SW480 (cell line): ENCODE data around the gene USP46.

ENCODE experiments used
- DNase-seq: peaks from one replicate; pipeline ENCODE4 v3.0.0-alpha.2; 2016; ENCODE audit warnings: low spot score

USP46 gene

DNA sequence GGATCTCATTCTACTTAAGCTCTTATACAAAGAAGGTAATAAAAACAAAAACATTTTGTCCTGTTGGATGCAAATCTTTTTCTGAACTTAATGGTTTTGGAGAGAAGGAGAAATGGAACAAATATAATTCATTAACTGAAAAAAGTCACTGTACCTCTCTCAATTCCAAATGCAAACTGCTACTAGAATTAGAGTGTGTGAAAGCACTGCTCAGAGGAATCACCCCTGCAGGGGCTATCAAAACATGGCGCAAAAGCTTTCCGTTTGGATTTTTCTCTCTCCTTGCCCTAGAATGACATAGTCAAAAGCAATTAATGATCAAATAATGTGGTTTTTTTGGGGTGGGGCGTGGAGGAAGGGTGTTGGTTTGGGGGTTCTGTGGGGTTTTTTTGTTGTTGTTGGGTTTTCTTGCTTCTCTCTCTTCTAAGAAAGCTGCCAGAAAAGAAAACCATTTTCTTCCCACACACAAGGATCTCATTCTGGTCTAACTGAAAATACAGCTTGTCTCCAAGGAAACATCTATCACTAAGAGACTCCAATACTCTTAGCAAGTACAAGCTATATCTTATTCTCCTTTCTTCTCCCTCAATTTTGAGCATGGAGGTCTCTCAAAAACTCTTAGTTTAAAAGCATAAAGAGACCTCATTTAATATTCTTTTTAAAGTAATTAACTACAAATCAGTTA is 41.6 kb downstream of the USP46 start:
- no peak for DNase-seq

DNA sequence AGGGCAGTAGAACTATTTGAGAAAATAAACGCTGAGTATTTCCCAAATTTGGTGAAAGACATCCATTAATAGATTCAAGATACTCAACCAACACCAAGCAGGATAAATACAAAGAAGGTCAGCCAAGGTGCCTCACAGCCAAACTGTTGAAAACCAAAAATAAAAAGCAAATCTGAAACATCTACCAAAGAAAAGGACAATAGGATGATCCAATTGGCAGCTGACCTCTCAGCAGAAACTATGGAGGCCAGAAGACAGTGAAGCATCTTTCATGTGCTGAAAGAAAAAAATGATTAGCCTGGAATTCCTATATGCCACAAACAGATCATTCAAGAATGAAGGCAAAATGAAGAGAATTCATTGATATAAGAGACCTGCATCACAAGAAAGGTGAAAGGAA is 44.9 kb downstream of the USP46 start:
- no peak for DNase-seq

DNA sequence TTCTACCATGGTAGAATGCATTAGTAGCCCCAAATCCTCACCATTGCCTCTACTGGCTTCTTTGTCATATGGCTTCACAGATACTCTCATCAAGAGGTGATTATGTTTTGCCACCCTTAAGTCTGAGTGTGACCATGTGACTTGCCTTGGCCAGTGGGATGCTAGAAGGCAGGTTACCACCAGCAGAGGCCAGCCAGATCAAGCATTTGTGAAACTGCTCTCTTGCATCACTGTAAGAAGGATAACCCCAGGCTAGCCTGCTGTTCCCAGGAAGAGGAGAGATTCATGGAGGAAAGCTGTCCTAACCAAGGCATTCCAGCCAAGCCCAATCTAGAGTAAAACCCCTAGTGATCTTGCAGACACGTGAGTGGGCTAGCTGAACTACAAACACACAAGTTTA is 46.8 kb downstream of the USP46 start:
- DNase-seq: no peak

DNA sequence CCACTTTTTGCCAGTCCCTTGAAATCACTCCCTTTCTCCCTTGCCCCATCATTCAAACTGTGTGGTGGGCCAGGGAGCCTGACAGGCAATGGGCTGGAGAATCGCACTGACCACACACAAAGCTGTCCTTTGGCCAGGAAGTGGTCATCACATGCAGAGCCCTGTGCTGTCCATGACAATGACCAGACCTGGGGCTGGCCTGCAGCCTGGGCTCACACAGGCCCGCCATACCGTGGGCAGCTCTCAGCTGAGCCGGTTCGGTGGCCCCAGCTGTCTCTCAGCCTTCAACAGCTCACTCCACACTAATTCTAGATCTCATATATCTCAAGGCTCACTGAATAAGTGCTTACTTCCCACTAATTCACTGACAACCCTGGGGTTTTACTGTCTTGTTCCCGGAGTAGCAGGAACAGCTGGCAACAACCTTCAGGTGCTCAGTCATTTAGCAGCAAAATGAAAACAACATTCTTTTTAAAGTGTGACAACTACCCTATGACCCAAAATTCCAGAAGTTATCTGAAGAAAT is 48.0 kb downstream of the USP46 start:
- no peak for DNase-seq

DNA sequence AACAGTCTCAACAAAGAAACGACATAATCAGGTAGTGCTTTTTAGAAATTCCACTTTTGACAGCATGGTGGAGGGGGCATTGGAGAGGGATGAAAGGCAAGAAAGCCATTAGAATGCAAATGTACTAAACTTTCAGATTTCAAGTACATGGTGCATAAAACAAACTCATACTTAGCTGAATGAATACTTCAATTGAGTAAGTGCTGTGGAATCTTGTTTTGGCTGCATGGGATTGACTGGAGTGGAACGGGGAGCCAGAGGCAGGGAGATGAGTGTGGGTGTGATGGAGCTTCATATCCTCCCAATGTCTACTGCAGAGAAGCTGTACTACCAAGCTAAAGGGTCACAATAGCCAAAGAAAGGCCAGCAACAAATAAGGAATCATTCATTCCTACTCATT is 52.4 kb downstream of the USP46 start:
- no peak for DNase-seq

DNA sequence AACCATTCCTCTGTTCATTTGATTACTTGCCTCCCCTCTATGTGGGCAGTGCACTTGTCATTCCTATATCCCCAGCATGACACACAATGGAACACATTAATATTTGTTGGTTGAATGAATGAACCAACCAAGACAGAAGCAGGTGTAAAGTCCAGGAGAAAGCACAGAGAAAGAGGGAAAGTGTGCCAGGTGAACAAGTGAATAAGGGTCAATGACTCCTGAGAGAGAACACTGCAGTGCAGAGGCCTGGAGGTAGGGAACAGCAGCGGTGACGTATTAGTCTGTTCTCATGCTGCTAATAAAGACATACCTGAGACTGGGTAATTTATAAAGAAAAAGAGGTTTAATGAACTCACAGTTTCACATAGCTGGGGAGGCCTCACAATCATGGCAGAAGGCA is 53.1 kb downstream of the USP46 start:
- DNase-seq: no peak

DNA sequence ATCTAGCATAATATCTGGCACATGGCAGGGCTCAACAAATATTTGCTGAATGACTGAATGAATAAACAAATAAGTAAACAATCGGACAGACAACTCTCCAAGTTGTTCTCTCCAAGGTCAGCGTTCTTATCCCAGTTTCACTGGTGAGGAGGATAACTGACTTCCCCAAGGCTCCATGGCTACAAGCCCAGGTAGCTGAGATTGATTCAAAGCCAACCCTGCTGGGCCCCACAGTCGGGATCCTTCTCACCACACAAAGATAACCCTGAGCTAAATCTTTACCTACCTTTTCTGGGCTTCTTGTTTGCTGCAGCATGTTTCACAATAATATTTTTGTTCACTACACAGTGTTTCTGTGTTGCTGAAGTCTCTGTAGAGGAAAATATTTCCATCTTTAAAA is 54.9 kb downstream of the USP46 start:
- no peak for DNase-seq

DNA sequence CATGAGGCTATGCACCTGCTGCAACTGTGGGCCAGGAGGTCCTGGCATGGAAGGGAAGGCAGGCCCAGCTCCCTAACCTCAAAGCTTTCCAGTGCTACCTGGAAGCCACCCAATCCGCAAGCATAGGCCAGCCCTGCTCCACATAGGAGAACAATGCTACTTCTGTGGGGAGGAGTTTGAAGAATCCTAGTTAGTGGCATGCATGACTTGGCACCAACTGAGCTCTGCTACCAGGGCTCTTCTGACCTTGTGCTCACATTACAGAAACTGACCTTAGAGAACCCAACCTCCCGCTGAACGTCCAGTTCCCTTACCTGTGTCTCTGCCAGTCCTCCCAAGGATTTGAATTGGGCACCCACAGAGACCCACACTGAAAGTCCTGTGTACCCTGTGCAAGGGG is 58.8 kb downstream of the USP46 start:
- no peak for DNase-seq

DNA sequence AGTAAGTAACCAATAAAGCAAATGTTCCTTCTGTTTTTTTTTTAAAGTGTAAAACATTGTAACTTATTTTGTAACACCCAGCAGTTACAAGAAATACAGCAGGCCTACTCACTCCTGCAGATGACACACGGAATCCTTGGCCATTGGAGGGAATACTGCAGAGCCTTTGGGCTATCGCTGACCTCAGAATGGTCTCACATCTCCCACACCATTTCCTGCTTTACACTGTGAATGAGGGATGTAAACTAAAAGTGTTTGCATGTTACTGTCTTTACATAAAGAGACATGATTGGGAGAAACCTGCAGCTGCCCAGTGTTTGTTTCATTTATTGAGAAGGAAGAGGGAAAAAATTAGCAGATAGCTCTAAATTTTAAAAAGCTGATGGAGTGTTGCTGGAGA is 64.1 kb downstream of the USP46 start:
- DNase-seq: no peak

DNA sequence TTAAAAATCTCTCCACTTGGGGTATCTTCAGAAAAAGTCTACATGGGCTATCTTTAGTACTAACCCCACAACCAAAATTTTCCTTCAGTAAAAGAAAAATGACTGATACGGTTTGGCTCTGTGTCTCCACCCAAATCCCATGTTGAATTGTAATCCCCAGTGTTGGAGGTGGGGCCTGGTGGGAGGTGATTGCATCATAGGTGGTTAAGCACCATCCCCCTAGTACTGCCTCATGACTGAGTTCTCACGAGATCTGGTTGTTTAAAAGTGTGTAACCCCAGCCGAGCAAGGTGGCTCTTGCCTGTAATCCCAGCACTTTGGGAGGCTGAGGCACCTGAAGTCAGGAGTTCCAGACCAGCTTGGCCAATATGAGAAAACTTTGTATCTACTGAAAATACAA is 66.8 kb downstream of the USP46 start:
- no peak for DNase-seq

DNA sequence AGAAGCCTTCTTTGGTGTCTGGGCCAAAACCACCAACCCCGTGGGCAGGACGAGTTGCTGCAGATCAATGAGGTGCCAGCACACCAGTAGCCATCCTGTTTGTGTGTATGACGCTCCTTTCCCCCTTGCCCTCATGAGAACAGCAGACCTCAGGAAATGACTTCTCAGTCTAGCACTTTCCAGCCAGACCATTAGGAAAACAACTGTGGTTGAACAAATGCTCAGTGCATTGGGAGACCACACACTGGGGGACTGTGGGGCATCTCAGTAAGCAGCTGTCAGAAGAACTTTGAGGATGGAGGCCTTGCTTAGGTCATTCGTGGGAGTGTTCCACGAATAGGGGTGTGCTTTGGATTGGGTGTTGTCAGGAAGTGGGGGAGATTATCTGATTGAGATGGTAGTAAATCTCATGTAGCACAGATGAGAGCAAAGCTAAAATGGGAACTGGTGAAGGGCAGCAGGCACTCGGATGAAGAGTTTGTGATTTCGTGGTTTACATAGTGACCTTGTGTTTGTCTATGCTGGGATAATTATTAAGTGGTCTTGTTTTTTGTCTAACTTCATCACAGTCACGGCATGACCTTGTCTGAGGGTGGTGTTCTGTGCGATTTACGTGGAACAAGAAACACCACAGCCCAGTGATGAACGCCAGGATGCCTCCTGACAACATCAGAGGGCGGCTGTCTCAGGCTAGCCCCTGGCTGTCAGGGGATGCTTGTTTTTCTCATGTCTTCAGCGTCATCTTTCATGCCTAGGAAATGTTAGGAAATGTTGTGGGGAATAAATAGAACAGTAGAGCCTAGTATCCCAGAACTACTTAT is 70.1 kb downstream of the USP46 start:
- no peak for DNase-seq

DNA sequence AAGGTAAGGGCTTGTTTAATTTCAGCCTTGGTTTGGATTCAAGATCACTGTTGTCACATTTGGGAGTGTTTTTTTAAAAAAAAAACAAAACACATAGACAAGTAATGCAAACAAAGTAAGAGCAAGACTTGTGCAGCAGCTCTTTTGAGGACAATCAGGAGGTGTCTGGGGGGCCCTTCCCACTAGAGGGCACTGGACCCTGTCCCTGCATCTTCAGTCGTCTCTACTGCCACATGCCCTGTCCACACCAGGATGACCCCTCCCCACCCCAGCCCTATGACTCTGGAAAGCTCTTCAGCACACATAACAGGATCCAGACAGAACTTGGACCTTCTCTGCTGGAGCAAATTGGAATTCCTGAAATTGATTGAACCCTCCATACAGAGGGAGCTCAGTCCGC is 71.0 kb downstream of the USP46 start:
- DNase-seq: peak; percentile 13

DNA sequence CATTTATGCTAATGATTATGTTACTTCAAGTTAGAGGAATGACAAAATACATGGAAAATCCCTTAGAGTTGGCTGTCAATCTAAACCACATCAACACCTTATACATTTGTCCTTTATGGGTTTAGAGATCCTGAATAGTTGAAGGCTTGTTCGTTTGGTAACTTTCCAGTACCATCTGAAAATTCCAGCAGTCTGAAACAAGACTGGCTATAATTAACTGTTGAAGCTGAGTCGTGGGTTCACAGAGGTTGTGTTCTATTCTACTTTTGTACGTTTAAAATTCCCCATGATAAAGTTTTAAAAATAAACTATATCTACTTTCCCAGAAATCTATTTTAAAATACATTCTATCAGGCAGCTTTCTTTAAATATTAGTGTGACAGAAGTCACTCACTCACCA is 73.0 kb downstream of the USP46 start:
- no peak for DNase-seq

DNA sequence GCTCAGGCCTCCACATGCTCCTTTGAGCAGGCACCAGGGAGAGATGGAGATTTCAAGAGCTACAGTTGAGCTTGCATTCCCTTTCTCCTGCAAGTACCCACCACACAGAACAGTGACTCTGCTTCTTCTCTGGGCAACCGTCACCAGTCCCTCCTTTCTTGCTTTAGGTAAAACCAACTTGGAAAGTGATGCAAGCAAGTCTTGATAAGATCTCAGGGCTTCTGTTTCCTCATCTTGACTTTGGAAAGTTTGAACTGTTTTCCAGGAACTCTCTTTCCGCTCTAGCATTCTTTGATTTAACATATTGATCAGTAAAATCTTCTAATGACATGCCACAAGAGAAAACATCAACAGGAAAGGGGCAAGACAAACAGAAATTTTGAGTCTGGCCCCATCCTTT is 73.7 kb downstream of the USP46 start:
- DNase-seq: no peak

DNA sequence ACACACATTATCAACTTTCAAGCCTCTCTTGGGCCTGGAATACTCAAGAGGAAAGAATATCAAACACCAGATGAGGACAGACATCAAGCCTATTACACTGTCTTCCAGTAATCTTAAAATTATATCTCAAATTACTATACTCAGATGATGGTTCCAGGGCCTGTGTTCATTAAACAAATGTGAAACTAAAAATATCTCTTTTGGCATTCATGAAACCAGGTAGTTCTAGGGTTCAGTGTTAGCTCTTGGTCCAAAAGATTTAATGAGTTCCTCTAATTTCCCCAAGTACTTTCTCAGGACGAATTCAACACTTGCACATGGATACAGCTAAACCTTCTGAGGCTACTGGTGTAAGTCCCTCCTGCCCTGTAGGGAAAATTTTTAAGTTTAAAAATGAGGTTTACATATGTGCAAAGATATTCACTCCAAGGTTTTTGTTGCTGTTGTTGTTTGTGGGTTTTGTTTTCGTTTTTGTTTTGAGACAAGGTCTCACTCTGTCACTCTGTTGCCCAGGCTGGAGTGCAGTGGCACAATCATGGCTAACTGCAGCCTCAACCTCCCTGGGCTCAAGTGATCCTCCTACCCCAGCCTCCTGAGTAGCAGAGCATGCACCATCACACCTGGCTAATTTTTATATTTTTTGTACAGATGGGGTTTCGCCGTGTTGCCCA is 79.4 kb downstream of the USP46 start:
- no peak for DNase-seq

DNA sequence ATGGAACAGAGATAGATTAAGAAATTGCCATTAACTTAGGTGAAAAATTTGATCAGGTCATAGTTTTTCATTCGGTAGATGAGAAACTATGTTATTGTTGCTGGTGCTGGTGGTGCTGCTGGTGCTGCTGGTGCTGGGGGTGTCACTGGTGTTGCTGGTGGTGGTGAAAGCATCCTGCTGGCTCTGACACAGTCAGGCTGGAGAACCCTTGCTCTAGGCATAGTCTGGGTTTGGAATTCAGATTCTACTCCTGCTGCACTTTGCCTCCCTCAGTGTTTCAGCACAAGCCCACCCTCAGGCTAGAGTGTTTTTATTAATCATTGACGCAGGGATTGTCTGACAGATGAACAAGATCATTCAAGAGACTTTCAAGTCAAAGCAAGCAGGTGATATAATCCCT is 80.2 kb downstream of the USP46 start:
- no peak for DNase-seq

DNA sequence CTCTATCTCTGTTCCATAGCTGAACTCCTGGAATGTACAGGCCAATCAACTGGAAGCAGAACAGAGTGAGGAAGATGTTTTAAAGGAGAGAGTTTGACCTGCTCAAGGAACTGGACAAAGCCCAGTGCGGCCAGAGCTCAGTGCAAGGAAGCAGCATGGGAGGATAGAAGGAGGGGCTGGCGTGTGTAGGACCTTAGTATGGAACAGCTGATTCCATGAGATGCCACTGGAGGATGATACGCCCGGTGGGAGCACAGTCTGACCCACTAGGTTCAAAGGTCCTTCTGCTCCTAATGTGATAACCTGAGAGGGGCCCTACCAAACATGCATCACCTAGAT is 81.5 kb downstream of the USP46 start:
- no peak for DNase-seq

DNA sequence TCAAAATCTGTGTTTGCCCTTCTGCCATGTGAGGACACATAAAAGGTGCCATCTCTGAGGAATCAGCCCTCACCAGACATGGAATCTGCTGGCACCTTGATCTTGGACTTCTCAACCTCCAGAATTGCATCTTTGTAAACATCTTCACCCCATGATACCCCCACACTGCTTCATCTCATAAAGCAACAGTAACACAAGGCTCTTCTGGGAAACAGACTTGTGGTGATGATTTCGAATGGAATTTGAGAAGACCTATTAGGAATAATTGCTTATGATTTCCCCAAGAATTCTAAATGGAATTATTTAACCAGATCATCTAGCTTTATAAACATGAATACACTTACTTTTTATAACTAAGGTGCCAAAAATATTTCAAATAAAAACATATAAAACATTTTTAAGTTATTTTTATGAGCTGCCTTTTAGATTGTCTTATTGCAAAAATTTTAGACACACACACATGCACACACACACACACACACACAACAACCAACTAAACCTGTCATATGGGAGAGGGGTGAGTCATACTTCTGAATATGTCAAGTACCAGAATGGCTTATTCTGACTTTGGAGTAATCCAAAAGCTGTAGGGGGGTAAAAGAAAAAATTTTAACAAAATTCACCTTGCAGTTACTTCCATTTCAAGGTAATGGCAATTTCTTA is 82.0 kb downstream of the USP46 start:
- DNase-seq: peak; percentile 26

DNA sequence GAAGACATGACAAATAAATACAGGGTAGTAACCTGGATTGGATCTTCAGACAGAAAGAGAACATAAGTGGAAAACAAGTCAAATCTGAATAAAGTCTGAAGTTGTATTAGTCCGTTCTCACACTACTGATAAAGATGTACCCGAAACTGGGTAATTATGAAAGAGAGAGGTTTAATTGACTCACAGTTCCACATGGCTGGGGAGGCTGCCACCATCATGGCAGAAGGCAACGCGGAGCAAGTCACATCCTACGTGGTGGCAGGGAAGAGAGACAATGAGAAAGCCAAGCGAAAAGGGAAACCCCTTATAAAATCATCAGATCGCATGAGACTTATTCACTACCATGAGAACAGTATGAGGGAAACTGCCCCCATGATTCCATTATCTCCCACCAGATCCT is 82.8 kb downstream of the USP46 start:
- DNase-seq: no peak

DNA sequence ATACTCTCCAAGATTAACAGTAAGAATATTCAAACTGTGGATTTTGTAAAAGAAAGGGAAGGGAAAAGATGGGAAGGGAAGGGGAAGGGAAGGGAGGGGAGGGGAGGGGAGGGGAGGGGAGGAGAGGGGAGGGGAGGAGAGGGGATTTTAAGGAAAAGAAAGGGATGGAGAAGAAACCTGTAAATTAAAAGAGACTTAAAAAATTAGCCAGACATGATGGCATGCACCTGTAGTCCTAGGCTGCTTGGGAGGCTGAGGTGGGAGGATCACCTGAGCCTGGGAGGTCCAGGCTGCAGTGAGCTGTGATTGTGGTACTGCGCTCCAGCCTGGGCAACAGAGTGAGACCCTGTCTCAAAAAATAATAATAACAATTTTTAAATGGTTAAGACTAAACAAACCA is 83.7 kb downstream of the USP46 start:
- DNase-seq: no peak

DNA sequence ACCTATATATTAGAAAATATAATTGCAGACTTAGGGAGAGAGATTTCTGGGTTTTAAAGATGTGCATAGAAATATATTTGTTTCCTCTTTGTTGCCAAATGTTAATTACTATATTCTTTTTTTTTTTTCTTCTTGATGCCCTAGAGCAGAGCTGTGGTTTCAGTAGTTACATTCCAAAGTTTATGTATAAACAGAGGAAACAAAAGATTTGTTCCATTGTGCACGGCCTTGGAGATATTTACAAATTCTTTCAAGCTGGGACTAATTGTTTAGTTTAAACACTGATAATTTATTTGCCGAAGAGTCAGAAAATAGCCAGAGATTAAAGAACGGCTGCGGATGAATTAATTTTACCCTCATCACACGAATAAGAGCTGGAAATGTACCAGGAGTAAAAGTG is 85.1 kb downstream of the USP46 start:
- no peak for DNase-seq

DNA sequence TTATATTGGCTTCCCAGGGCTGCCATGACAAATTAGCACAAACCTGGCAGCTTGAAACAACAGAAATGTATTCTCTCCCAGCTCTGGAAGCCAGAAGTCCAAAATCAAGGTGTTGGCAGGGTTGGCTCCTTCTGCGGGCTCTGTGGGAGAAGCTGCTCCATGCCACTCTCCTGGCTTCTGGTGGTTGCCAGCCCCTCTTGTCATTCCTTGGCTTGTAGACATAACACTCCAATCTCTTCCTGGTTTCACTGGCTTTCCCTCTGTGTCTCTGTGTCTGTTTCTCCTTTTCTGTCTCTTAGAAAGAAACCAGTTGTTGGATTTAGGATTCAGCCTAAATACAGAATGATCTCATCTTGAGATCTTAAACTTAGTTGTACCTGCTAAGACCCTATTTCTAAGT is 85.5 kb downstream of the USP46 start:
- DNase-seq: no peak
